GM18517 (cell line): Measurements from ENCODE around the gene GLS2.
"Not testable (repeated sequence)": the region's sequence is repeated elsewhere in the genome, so short reads cannot be mapped to it uniquely, and the experiment has no call there.

Experiments used
- ATAC-seq: cut with Tn5 transposase; IDR thresholded peaks from one replicate; pipeline ENCODE4 v1.9.1; 2021; ENCODE audit warnings: mild to moderate bottlenecking, moderate library complexity; ENCODE audit not compliant: unreplicated experiment

GLS2 gene

GRCh38 chr12:56448860-56449621 lies 38.9 kb downstream of the GLS2 start, which contains the start of gene TIMELESS:
TSS of gene TIMELESS (minus strand) at chr12:56449426. CDS start at chr12:56434170, 15,256 bp downstream.
- ATAC-seq: peak; percentile 83

- ATAC-seq: not testable (repeated sequence)
Measured at GRCh38 chr12:56443208-56443607, 44.8 kb downstream of the GLS2 start.

GRCh38 chr12:56437430-56438176 lies 50.4 kb downstream of the GLS2 start:
- ATAC-seq: no peak

- no peak for ATAC-seq
Measured at GRCh38 chr12:56434828-56435227, 53.1 kb downstream of the GLS2 start.

DNA sequence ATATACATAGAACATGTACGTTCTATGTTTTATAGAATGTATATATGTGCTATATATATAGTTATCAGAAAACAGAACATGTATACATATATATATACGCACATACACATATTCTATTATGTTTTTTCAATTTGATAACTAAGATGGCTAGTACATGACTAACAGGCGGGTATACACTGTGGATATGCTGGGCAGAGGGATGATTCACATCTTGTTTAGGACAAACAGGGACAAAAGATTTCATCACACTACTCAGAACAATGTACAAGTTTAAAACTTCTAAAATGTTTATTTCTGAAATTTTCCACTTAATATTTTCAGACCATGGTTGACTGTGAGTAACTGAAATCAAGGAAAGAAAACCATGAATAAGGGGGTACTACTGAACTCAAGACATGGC lies 56.1 kb downstream of the GLS2 start:
- ATAC-seq: no peak

- ATAC-seq: no peak
Measured at GRCh38 chr12:56431288-56431687, 56.7 kb downstream of the GLS2 start.

DNA sequence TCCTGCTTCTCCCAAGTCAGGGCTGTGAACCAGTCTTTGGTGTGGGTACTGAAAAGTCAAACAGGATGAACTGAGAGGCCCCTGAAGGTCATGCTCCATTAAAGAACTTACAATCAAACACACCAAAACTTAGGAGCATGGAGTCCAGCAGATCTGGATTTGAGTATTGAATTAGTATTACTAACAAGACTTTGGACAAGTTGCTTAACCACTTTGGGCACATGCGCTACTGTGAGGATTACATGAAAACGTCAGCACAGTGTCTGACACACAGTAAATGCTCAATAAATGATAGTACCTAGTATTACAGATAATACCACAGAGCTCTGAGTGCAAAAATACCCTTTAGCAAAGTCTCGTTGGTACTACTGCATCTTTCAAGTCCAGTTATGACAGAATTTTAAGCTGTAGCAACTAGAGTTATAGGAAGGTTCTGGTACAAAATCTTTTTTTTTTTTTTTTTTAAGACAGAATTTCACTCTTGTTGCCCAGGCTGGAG lies 62.0 kb downstream of the GLS2 start:
- no peak for ATAC-seq

- ATAC-seq: no peak
Measured at GRCh38 chr12:56425193-56425592, 62.8 kb downstream of the GLS2 start.
